Measurements from ENCODE around the gene NRIP3.

GRCh38 chr11:9017773-9018172, 14.0 kb upstream of the NRIP3 start:
- TF ChIP-seq, protein P1, sequence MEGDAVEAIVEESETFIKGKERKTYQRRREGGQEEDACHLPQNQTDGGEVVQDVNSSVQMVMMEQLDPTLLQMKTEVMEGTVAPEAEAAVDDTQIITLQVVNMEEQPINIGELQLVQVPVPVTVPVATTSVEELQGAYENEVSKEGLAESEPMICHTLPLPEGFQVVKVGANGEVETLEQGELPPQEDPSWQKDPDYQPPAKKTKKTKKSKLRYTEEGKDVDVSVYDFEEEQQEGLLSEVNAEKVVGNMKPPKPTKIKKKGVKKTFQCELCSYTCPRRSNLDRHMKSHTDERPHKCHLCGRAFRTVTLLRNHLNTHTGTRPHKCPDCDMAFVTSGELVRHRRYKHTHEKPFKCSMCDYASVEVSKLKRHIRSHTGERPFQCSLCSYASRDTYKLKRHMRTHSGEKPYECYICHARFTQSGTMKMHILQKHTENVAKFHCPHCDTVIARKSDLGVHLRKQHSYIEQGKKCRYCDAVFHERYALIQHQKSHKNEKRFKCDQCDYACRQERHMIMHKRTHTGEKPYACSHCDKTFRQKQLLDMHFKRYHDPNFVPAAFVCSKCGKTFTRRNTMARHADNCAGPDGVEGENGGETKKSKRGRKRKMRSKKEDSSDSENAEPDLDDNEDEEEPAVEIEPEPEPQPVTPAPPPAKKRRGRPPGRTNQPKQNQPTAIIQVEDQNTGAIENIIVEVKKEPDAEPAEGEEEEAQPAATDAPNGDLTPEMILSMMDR (IDR thresholded peaks at IDR 0.05; ENCODE audit: low read length), result no peak
- TF ChIP-seq EZH2 (IDR thresholded peaks at IDR 0.05; ENCODE audit: borderline replicate concordance, low read length), result no peak
